HCT116 (cell line): ENCODE data around the gene PSME2.

Experiments used
- EGR1 ChIP-seq: IDR thresholded peaks from 2 replicates; pipeline ENCODE4 v1.6.1; 2012; ENCODE audit warnings: low read depth
- EZH2 ChIP-seq: fragments of 200-600 bp; sonication (generic); IDR thresholded peaks from 2 replicates; pipeline ENCODE4 v1.6.1; 2017; ENCODE audit warnings: antibody characterized with exemption, mixed run types
- EZH2phosphoT487 ChIP-seq: fragments of 200-600 bp; IDR thresholded peaks from 2 replicates; pipeline ENCODE4 v1.6.1; 2018; ENCODE audit warnings: antibody characterized with exemption, borderline replicate concordance
- JUND ChIP-seq: IDR thresholded peaks from 2 replicates; pipeline ENCODE4 v1.6.1; 2012
- POLR2A ChIP-seq: IDR thresholded peaks from 2 replicates; pipeline ENCODE4 v1.7.0; 2011; ENCODE audit warnings: borderline replicate concordance; ENCODE audit not compliant: insufficient read depth, insufficient read length; ENCODE audit errors: extremely low read depth
- SIN3A ChIP-seq: IDR thresholded peaks from 2 replicates; pipeline ENCODE4 v1.6.1; 2012; ENCODE audit warnings: low read depth
- SP1 ChIP-seq: IDR thresholded peaks from 2 replicates; pipeline ENCODE4 v1.6.1; 2012; ENCODE audit warnings: low read depth
- YY1 ChIP-seq: IDR thresholded peaks from 2 replicates; pipeline ENCODE4 v1.6.1; 2011; ENCODE audit warnings: low read length, low read depth, moderate library complexity, mild to moderate bottlenecking; ENCODE audit not compliant: insufficient replicate concordance; ENCODE audit errors: extremely low read depth
- ZNF274 ChIP-seq: fragments of 200-500 bp; sonication (Bioruptor generic); IDR thresholded peaks from 2 replicates; pipeline ENCODE4 v1.6.1; 2014; ENCODE audit warnings: mild to moderate bottlenecking, low read depth, low read length, inconsistent platforms
- TF ChIP-seq, protein P1 (sequence below): IDR thresholded peaks from 2 replicates; pipeline ENCODE4 v1.6.1; 2012; ENCODE audit warnings: low read depth
- TF ChIP-seq, protein P2 (sequence below), 3 experiments: fragments of 200-600 bp in 1 of 3; sonication (generic) in 1 of 3; IDR thresholded peaks in 2 of 3; conservative IDR thresholded peaks in 1 of 3; 2 replicates each; pipeline ENCODE4 v1.5.1; 2012 to 2017; ENCODE audit warnings: low read depth in 2 of 3, low read length in 2 of 3, antibody characterized with exemption in 1 of 3, borderline replicate concordance in 1 of 3, control low read depth in 1 of 3, mild to moderate bottlenecking in 1 of 3, mixed read lengths in 1 of 3, mixed run types in 1 of 3, moderate library complexity in 1 of 3; ENCODE audit not compliant: insufficient read depth in 1 of 3
- TF ChIP-seq, protein P3 (sequence below): IDR thresholded peaks from 2 replicates; pipeline ENCODE4 v1.6.1; 2012

DNA sequence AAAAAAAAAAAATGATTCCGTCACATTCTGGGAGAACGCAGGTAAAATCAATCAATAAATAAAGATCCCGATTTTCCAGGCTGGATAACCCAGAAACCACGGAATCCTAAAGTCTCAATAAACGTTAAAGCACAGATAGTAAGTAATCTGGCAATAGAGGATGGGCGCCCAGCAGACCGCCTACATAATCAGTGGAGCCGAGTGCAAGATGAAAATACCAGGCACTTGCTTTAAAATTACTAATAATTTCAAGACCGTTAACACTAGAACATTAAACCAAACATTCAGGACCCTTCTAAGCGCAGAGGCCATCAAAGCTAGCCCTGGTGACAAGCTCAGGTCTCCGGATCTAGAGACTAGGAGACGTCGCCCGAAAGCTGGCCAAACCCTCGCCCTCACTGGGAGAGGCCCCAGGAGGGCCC lies 33.0 kb downstream of the PSME2 start:
- no peak for TF ChIP-seq EZH2
- TF ChIP-seq, protein P1, sequence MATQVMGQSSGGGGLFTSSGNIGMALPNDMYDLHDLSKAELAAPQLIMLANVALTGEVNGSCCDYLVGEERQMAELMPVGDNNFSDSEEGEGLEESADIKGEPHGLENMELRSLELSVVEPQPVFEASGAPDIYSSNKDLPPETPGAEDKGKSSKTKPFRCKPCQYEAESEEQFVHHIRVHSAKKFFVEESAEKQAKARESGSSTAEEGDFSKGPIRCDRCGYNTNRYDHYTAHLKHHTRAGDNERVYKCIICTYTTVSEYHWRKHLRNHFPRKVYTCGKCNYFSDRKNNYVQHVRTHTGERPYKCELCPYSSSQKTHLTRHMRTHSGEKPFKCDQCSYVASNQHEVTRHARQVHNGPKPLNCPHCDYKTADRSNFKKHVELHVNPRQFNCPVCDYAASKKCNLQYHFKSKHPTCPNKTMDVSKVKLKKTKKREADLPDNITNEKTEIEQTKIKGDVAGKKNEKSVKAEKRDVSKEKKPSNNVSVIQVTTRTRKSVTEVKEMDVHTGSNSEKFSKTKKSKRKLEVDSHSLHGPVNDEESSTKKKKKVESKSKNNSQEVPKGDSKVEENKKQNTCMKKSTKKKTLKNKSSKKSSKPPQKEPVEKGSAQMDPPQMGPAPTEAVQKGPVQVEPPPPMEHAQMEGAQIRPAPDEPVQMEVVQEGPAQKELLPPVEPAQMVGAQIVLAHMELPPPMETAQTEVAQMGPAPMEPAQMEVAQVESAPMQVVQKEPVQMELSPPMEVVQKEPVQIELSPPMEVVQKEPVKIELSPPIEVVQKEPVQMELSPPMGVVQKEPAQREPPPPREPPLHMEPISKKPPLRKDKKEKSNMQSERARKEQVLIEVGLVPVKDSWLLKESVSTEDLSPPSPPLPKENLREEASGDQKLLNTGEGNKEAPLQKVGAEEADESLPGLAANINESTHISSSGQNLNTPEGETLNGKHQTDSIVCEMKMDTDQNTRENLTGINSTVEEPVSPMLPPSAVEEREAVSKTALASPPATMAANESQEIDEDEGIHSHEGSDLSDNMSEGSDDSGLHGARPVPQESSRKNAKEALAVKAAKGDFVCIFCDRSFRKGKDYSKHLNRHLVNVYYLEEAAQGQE = no peak
- TF ChIP-seq, protein P2, sequence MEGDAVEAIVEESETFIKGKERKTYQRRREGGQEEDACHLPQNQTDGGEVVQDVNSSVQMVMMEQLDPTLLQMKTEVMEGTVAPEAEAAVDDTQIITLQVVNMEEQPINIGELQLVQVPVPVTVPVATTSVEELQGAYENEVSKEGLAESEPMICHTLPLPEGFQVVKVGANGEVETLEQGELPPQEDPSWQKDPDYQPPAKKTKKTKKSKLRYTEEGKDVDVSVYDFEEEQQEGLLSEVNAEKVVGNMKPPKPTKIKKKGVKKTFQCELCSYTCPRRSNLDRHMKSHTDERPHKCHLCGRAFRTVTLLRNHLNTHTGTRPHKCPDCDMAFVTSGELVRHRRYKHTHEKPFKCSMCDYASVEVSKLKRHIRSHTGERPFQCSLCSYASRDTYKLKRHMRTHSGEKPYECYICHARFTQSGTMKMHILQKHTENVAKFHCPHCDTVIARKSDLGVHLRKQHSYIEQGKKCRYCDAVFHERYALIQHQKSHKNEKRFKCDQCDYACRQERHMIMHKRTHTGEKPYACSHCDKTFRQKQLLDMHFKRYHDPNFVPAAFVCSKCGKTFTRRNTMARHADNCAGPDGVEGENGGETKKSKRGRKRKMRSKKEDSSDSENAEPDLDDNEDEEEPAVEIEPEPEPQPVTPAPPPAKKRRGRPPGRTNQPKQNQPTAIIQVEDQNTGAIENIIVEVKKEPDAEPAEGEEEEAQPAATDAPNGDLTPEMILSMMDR (IDR thresholded peaks at IDR 0.05 in 2 of 3, conservative IDR thresholded peaks at IDR 0.05 in 1 of 3; ENCODE audit: borderline replicate concordance in 1 of 3, insufficient read depth in 1 of 3, low read depth in 2 of 3, low read length in 2 of 3) = no peak
- TF ChIP-seq YY1 = no peak
- no peak for TF ChIP-seq SIN3A
- TF ChIP-seq POLR2A = no peak
- TF ChIP-seq, protein P3, sequence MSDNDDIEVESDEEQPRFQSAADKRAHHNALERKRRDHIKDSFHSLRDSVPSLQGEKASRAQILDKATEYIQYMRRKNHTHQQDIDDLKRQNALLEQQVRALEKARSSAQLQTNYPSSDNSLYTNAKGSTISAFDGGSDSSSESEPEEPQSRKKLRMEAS = no peak
- no peak for TF ChIP-seq EGR1
- TF ChIP-seq JUND = no peak
- no peak for TF ChIP-seq ZNF274
- TF ChIP-seq EZH2phosphoT487 = no peak
- no peak for TF ChIP-seq SP1
